Measurements from ENCODE around the gene KRTAP10-3.

The KRTAP10-3 gene

GRCh38 chr21:44523567-44524413, 34.8 kb downstream of the KRTAP10-3 start:
- no peaks in the 10 kb centered on the region for H4K20me1 ChIP-seq (ENCODE audit: low read depth, low read length)
- no peak for TF ChIP-seq EZH2phosphoT487 (conservative IDR thresholded peaks at IDR 0.05; ENCODE audit: low read length)
- TF ChIP-seq CTCF (IDR thresholded peaks at IDR 0.05; ENCODE audit: insufficient read depth, low read length, poor library complexity, severe bottlenecking): no peak
- no peak overlapping the region for H3K4me3 ChIP-seq (ENCODE audit: insufficient read depth, low read length, poor library complexity, severe bottlenecking)
- no peak overlapping the region for H3K27ac ChIP-seq (ENCODE audit: low read depth, low read length)
- no peak overlapping the region for H2AFZ ChIP-seq (ENCODE audit: low read depth, low read length, severe bottlenecking)
- no peaks in the 10 kb centered on the region for H3K79me2 ChIP-seq (ENCODE audit: insufficient read depth, low read length)
- H3F3A ChIP-seq (ENCODE audit: insufficient read depth): no peaks in the 10 kb centered on the region
- H3K27me3 ChIP-seq (ENCODE audit: low read length): no peaks in the 10 kb centered on the region
- no peak overlapping the region for H3K4me2 ChIP-seq (ENCODE audit: low read depth, low read length, poor library complexity, severe bottlenecking)
- H3K9me2 ChIP-seq (replicated peaks; ENCODE audit: insufficient read depth, low read length): no peaks in the 10 kb centered on the region
- H3K36me3 ChIP-seq (ENCODE audit: low read length): no peaks in the 10 kb centered on the region
- H3K9me3 ChIP-seq (ENCODE audit: insufficient read depth, low read length): peaks cover 16% of the 10 kb centered on the region; the same call in 1 of the 2 replicates
- no peak overlapping the region for H3K9ac ChIP-seq (ENCODE audit: low read length)

- no peaks in the 10 kb centered on the region for H3K79me2 ChIP-seq (ENCODE audit: insufficient read depth, low read length)
- no peaks in the 10 kb centered on the region for H3K27me3 ChIP-seq (ENCODE audit: low read length)
- no peak for TF ChIP-seq CTCF (IDR thresholded peaks at IDR 0.05; ENCODE audit: insufficient read depth, low read length, poor library complexity, severe bottlenecking)
- TF ChIP-seq EZH2phosphoT487 (conservative IDR thresholded peaks at IDR 0.05; ENCODE audit: low read length): no peak
- no peak overlapping the region for H3K9ac ChIP-seq (ENCODE audit: low read length)
- H4K20me1 ChIP-seq (ENCODE audit: low read depth, low read length): no peaks in the 10 kb centered on the region
- peaks cover 16% of the 10 kb centered on the region; the same call in 1 of the 2 replicates for H3K9me3 ChIP-seq (ENCODE audit: insufficient read depth, low read length)
- no peaks in the 10 kb centered on the region for H3K36me3 ChIP-seq (ENCODE audit: low read length)
- no peak overlapping the region for H3K4me3 ChIP-seq (ENCODE audit: insufficient read depth, low read length, poor library complexity, severe bottlenecking)
- H3F3A ChIP-seq (ENCODE audit: insufficient read depth): no peaks in the 10 kb centered on the region
- H3K27ac ChIP-seq (ENCODE audit: low read depth, low read length): no peak overlapping the region
- no peak overlapping the region for H2AFZ ChIP-seq (ENCODE audit: low read depth, low read length, severe bottlenecking)
- no peak overlapping the region for H3K4me2 ChIP-seq (ENCODE audit: low read depth, low read length, poor library complexity, severe bottlenecking)
- no peaks in the 10 kb centered on the region for H3K9me2 ChIP-seq (replicated peaks; ENCODE audit: insufficient read depth, low read length)
Observed at GRCh38 chr21:44522753-44523204, 35.8 kb downstream of the KRTAP10-3 start.

GRCh38 chr21:44521928-44522752, 36.5 kb downstream of the KRTAP10-3 start:
- no peak overlapping the region for H3K9ac ChIP-seq (ENCODE audit: low read length)
- no peak overlapping the region for H3K4me2 ChIP-seq (ENCODE audit: low read depth, low read length, poor library complexity, severe bottlenecking)
- no peaks in the 10 kb centered on the region for H3F3A ChIP-seq (ENCODE audit: insufficient read depth)
- no peaks in the 10 kb centered on the region for H4K20me1 ChIP-seq (ENCODE audit: low read depth, low read length)
- H3K9me2 ChIP-seq (replicated peaks; ENCODE audit: insufficient read depth, low read length): no peaks in the 10 kb centered on the region
- H3K27me3 ChIP-seq (ENCODE audit: low read length): no peaks in the 10 kb centered on the region
- H3K79me2 ChIP-seq (ENCODE audit: insufficient read depth, low read length): no peaks in the 10 kb centered on the region
- no peak for TF ChIP-seq EZH2phosphoT487 (conservative IDR thresholded peaks at IDR 0.05; ENCODE audit: low read length)
- TF ChIP-seq CTCF (IDR thresholded peaks at IDR 0.05; ENCODE audit: insufficient read depth, low read length, poor library complexity, severe bottlenecking): no peak
- peaks cover 16% of the 10 kb centered on the region; the same call in 1 of the 2 replicates for H3K9me3 ChIP-seq (ENCODE audit: insufficient read depth, low read length)
- H3K27ac ChIP-seq (ENCODE audit: low read depth, low read length): no peak overlapping the region
- no peak overlapping the region for H2AFZ ChIP-seq (ENCODE audit: low read depth, low read length, severe bottlenecking)
- no peaks in the 10 kb centered on the region for H3K36me3 ChIP-seq (ENCODE audit: low read length)
- H3K4me3 ChIP-seq (ENCODE audit: insufficient read depth, low read length, poor library complexity, severe bottlenecking): no peak overlapping the region
